Stimulated activated CD4-positive, alpha-beta T cell treated with anti-CD3 and anti-CD28 coated beads, Interleukin-1b, Interleukin-23, amount 100 ng/mL, for 24 hours (primary cell): ENCODE results near the gene SALL1.

Experiments
- DNase-seq, 4 experiments: peaks; one replicate each; pipeline ENCODE4 v3.0.0-alpha.2; 2020; ENCODE audit warnings: low read depth in 4 of 4, low spot score in 1 of 4

The SALL1 gene

GRCh38 chr16:51157698-51158097 lies 6.6 kb upstream of the SALL1 start:
- no peak for DNase-seq

- no peak for DNase-seq
Measured at GRCh38 chr16:51156807-51157200, 5.7 kb upstream of the SALL1 start.

- no peak for DNase-seq
Measured at GRCh38 chr16:51155820-51156806, 5.0 kb upstream of the SALL1 start.

- DNase-seq, result no peak
Measured at GRCh38 chr16:51155199-51155607, 4.1 kb upstream of the SALL1 start.

GRCh38 chr16:51154271-51155171 lies 3.5 kb upstream of the SALL1 start:
- no peak for DNase-seq

- no peak for DNase-seq
Measured at GRCh38 chr16:51153577-51154031, 2.5 kb upstream of the SALL1 start.

GRCh38 chr16:51152691-51153576 lies 1.9 kb upstream of the SALL1 start:
- DNase-seq, result no peak

- DNase-seq, result no peak
Measured at GRCh38 chr16:51151961-51152663, 1.0 kb upstream of the SALL1 start.

GRCh38 chr16:51151435-51151960 lies 428 bp upstream of the SALL1 start:
- DNase-seq, result no peak

GRCh38 chr16:51150165-51150887 lies 744 bp downstream of the SALL1 start:
- DNase-seq, result no peak

- no peak for DNase-seq
Measured at GRCh38 chr16:51149721-51150164, 1.3 kb downstream of the SALL1 start.

- no peak for DNase-seq
Measured at GRCh38 chr16:51149251-51149661, 1.8 kb downstream of the SALL1 start.

- no peak for DNase-seq
Measured at GRCh38 chr16:51148678-51149228, 2.3 kb downstream of the SALL1 start.

GRCh38 chr16:51147776-51148677 lies 3.0 kb downstream of the SALL1 start:
- no peak for DNase-seq

GRCh38 chr16:51146256-51146924 lies 4.7 kb downstream of the SALL1 start:
- no peak for DNase-seq

- DNase-seq, result no peak
Measured at GRCh38 chr16:51144203-51144602, 6.9 kb downstream of the SALL1 start.
